ENCODE data around the gene PNPLA6. TPM values are rescaled to one million over a fixed set of nuclear protein-coding genes. Genes with fewer than 3 reads are reported as not detected.

PNPLA6 gene
- total RNA-seq, 1 experiment from 2014 or later, result 217 TPM

DNA sequence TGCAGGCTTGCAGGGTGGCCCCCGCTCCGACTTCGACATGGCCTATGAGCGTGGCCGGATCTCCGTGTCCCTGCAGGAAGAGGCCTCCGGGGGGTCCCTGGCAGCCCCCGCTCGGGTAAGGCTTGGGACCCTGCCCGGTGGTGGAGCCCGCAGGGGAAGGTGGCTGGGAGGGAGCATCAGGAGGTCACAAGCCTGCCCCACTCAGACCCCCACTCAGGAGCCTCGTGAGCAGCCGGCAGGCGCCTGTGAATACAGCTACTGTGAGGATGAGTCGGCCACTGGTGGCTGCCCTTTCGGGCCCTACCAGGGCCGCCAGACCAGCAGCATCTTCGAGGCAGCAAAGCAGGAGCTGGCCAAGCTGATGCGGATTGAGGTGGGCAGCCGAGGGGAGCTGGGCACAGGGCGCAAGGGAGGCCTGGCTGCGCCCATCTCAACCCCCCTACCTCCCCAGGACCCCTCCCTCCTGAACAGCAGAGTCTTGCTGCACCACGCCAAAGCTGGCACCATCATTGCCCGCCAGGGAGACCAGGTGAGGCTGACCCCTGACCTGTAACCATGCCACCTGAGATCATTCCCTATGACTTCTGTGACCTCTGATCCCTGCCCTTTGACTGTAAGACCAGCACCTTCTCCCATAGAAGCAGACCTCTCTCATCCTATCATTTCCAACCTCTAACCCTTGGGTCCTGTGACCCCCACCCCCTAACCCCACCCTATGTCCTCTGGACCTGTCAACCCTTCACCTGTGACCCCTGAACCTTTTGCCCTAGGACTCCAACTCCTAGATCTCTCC is 7.2 kb downstream of the PNPLA6 start:
- Histone ChIP-seq H3K4me1 (ENCODE audit: insufficient read depth, low read length) (no peaks in the 10 kb centered on the region), H3F3A (ENCODE audit: low read length, unreplicated experiment) (no peaks in the 10 kb centered on the region), H3K79me2 (ENCODE audit: low read length) (no peaks in the 10 kb centered on the region), H3K4me3 (ENCODE audit: low read length) (no peak overlapping the region), H4K20me1 (ENCODE audit: low read length) (no peaks in the 10 kb centered on the region), H3K9ac (ENCODE audit: low read length) (no peak overlapping the region), H3K27ac (ENCODE audit: low read length) (no peak overlapping the region), H2AFZ (ENCODE audit: low read length) (no peak overlapping the region), H3K9me3 (ENCODE audit: low read length) (no peaks in the 10 kb centered on the region), H3K36me3 (ENCODE audit: low read depth, low read length) (peaks cover 40% of the 10 kb centered on the region), H3K4me2 (ENCODE audit: low read length) (no peak overlapping the region), H3K9me2 (replicated peaks; ENCODE audit: low read length) (no peaks in the 10 kb centered on the region), H3K27me3 (ENCODE audit: low read length) (no peaks in the 10 kb centered on the region)
- DNase-seq, result no peak
- intact Hi-C loops (cut with micrococcal nuclease), result no loop called here
- CTCF ChIA-PET, result interaction anchor here (1.3 kb wide), 1 partner anchor 26 kb away, joined by 3 read pairs; no protein-coding TSS in a partner anchor
- no peak for ATAC-seq
- no TSS peak for BruUV-seq (replicated peaks)
- POLR2A ChIA-PET (ENCODE audit: unreplicated experiment), result no interaction called here
- TF ChIP-seq CTCF (conservative IDR thresholded peaks at IDR 0.05; ENCODE audit: low read depth, low read length), result no peak
- TF ChIP-seq EZH2 (IDR thresholded peaks at IDR 0.05; ENCODE audit: low read length, unreplicated experiment), result no peak
- TF ChIP-seq EZH2phosphoT487 (IDR thresholded peaks at IDR 0.05; ENCODE audit: borderline replicate concordance, low read length), result no peak

- H3K4me1 ChIP-seq (ENCODE audit: insufficient read depth, low read length), result no peaks in the 10 kb centered on the region
Measured at GRCh38 chr19:7544626-7545025, 9.1 kb downstream of the PNPLA6 start.

More at GRCh38 chr19:7544626-7545025, 9.1 kb downstream of the PNPLA6 start:
- H3F3A ChIP-seq (ENCODE audit: low read length, unreplicated experiment), result no peaks in the 10 kb centered on the region
- H3K27ac ChIP-seq (ENCODE audit: low read length), result no peak overlapping the region
- no peaks in the 10 kb centered on the region for H4K20me1 ChIP-seq (ENCODE audit: low read length)
- no TSS peak for BruUV-seq (replicated peaks)
- H3K36me3 ChIP-seq (ENCODE audit: low read depth, low read length), result peaks cover 33% of the 10 kb centered on the region
- no peaks in the 10 kb centered on the region for H3K27me3 ChIP-seq (ENCODE audit: low read length)
- POLR2A ChIA-PET (ENCODE audit: unreplicated experiment), result no interaction called here
- no peaks in the 10 kb centered on the region for H3K9me3 ChIP-seq (ENCODE audit: low read length)
- intact Hi-C loops (cut with micrococcal nuclease), result no loop called here
- H3K4me3 ChIP-seq (ENCODE audit: low read length), result no peak overlapping the region
- no peak overlapping the region for H3K9ac ChIP-seq (ENCODE audit: low read length)
- CTCF ChIA-PET, result no interaction called here
- no peak overlapping the region for H3K4me2 ChIP-seq (ENCODE audit: low read length)
- no peaks in the 10 kb centered on the region for H3K79me2 ChIP-seq (ENCODE audit: low read length)
- no peaks in the 10 kb centered on the region for H3K9me2 ChIP-seq (replicated peaks; ENCODE audit: low read length)
- DNase-seq (no peak), ATAC-seq (no peak)
- TF ChIP-seq EZH2 (IDR thresholded peaks at IDR 0.05; ENCODE audit: low read length, unreplicated experiment) (no peak), CTCF (conservative IDR thresholded peaks at IDR 0.05; ENCODE audit: low read depth, low read length) (no peak), EZH2phosphoT487 (IDR thresholded peaks at IDR 0.05; ENCODE audit: borderline replicate concordance, low read length) (no peak)
- no peak overlapping the region for H2AFZ ChIP-seq (ENCODE audit: low read length)
